GM06990 (cell line): Measurements from ENCODE around the gene RPSA.

Source experiments
- DNase-seq: peaks from one replicate; pipeline ENCODE4 v3.0.0-alpha.2; 2011; ENCODE audit not compliant: insufficient read length; ENCODE audit errors: extremely low read depth
- H3K27me3 ChIP-seq: replicated peaks from 2 replicates; pipeline ENCODE4 v1.6.0; 2011; ENCODE audit warnings: low read length; ENCODE audit not compliant: control insufficient read depth, insufficient read depth
- H3K36me3 ChIP-seq: 2 replicates; pipeline ENCODE4 v1.5.1; 2011; ENCODE audit warnings: low read length; ENCODE audit not compliant: control insufficient read depth, insufficient read depth
- H3K4me3 ChIP-seq: replicated peaks from 2 replicates; pipeline ENCODE4 v1.5.1; 2011; ENCODE audit warnings: low read depth, mild to moderate bottlenecking, control low read depth, low read length
- TF ChIP-seq, protein P1 (sequence below): IDR thresholded peaks from 2 replicates; pipeline ENCODE4 v1.5.1; 2011; ENCODE audit warnings: low read length, control low read depth, mild to moderate bottlenecking, inconsistent platforms; ENCODE audit not compliant: insufficient read depth, poor library complexity, severe bottlenecking

RPSA gene

DNA sequence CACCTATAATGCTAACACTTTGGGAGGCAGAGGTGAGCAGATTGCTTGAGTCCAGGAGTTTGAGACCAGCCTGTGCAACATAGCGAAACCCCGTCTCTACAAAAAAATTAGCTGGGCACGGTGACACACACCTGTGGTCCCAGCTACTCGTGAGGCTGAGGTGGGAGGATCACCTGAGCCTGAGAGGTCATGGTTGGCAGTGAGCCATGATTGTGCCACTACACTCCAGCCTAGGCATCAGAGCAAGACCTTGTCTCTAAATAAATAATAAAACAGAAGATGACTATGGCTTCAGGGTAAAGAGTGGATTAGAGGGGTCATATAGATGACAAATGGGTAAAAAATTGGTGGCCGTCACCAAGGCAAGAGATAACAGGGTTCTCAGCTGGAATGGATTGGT lies 20.2 kb upstream of the RPSA start:
- no peak for DNase-seq
- TF ChIP-seq, protein P1, sequence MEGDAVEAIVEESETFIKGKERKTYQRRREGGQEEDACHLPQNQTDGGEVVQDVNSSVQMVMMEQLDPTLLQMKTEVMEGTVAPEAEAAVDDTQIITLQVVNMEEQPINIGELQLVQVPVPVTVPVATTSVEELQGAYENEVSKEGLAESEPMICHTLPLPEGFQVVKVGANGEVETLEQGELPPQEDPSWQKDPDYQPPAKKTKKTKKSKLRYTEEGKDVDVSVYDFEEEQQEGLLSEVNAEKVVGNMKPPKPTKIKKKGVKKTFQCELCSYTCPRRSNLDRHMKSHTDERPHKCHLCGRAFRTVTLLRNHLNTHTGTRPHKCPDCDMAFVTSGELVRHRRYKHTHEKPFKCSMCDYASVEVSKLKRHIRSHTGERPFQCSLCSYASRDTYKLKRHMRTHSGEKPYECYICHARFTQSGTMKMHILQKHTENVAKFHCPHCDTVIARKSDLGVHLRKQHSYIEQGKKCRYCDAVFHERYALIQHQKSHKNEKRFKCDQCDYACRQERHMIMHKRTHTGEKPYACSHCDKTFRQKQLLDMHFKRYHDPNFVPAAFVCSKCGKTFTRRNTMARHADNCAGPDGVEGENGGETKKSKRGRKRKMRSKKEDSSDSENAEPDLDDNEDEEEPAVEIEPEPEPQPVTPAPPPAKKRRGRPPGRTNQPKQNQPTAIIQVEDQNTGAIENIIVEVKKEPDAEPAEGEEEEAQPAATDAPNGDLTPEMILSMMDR = no peak
- H3K36me3 ChIP-seq = peaks cover 2% of the 10 kb centered on the region

DNA sequence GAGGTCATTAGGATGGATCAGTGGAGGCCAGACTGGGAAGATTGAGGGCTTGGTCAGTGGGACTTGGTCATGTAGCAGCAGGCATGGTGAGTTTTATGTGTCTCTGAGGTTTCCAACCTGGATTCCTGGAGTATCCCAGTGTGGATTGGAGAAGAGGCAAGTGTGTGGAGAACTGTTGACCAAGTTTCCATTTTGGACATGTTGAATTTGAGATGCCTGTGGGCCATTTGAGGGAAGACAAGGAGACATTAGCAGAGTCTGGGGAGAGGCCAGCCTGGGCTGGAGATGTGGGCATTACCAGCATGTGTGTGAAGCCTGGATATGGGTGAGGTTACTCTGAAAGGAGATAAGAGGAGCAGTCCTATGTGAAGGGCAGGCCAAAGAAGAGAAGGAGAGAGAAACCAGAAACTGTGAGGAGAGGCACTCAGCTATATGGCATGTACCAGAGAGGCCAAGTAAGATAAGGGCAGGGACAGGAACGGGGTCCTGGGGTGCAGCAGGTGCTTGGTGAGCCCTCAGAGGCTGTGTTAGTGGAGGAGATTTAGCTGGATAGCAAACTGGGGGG lies 19.0 kb upstream of the RPSA start:
- TF ChIP-seq, protein P1 = no peak
- Histone ChIP-seq H3K36me3 (peaks cover 7% of the 10 kb centered on the region), H3K27me3 (no peaks in the 10 kb centered on the region), H3K4me3 (no peak overlapping the region)
- no peak for DNase-seq

More for the DNA sequence above, 20.2 kb upstream of the RPSA start:
- Histone ChIP-seq H3K27me3 (no peaks in the 10 kb centered on the region), H3K4me3 (no peak overlapping the region)

DNA sequence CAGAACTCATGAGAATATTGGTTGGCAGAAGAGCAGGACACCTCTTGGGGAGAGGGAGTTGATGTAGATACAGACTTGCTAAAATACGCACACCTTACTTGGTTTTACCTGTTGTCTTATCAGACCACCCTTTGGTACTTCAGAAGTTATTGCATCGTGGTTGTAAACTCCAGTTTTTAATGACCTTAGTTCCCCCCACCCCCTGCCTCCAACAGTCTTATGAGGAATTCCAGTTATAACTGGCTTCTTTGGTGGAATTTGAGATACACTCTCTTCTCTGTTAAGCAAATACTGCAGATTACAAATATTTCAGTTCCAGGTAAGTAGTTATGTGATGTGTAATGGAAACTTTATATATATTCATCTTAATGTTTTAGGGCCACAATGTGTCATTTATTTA lies 18.4 kb upstream of the RPSA start:
- Histone ChIP-seq H3K36me3 (peaks cover 8% of the 10 kb centered on the region), H3K4me3 (no peak overlapping the region), H3K27me3 (no peaks in the 10 kb centered on the region)
- DNase-seq = no peak
- TF ChIP-seq, protein P1 = no peak

DNA sequence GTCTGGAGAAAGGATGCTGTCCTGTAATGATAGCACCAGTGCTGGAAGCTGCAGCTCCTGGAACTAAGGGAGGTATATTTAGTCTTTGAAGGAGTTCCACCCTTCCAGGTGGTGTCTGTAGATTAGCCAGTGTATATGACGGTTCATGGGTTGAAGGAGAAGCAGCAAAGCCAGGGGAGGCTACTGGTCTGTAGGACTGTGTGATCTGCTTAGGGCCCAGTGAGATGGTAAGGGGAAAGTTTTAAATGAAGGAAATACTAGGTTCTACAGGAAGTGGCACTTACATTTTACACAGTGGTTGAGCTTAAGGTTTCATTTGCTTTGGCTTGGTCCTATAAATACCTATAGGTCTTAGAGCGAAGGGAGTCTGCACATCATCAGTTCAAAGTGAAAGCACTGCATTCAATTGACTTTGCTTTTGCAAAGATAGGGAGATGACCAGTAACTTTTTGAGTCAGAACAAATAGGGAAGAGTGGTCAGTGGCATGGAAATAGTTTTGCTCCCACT lies 17.7 kb upstream of the RPSA start:
- no peaks in the 10 kb centered on the region for H3K27me3 ChIP-seq
- peak overlapping the region; percentile 20 for H3K4me3 ChIP-seq
- TF ChIP-seq, protein P1 = no peak
- H3K36me3 ChIP-seq = peaks cover 8% of the 10 kb centered on the region
- peak; percentile 62 for DNase-seq

DNA sequence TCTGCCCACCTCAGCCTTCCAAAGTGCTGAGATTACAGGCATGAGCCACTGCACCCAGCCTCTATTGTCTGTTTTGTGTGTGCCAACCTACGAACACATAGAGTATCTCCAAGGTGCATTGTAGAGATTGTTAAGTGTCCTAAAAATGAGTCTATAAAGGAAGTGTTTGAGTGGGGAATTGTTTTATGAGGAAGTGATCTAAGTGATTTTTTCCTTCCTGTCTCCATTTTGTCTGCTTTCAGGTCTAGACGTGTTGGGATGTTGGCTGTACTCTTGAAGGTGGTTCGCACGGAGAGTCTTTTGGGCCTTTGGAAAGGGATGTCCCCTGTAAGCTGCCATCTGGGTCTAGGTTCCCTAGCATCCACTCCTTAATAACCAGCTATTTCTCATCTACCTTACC lies 16.3 kb upstream of the RPSA start:
- Histone ChIP-seq H3K36me3 (peaks cover 8% of the 10 kb centered on the region), H3K4me3 (no peak overlapping the region), H3K27me3 (no peaks in the 10 kb centered on the region)
- TF ChIP-seq, protein P1 = no peak
- DNase-seq = no peak

DNA sequence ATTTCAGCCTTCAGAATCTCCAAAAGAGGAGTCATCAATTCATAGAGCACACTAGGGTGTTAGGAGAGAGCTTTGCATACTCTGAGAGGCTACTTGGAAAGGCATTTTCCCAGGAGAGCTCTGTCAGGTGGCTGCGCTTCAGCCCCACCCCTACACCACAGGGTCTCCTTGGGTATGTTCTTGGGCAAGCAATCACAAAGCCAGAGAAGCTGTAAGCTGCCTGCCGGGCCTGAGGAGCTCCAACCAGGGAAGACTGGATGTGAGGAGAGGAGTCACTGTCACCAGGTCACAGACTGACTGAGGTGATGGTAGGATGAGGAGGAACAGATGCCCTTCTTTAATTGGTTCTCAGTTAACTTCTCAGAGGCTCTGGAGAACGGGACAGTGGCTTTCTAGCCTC lies 9.8 kb upstream of the RPSA start:
- peaks cover 16% of the 10 kb centered on the region for H3K36me3 ChIP-seq
- no peak overlapping the region for H3K4me3 ChIP-seq
- TF ChIP-seq, protein P1 = no peak
- DNase-seq = no peak
- H3K27me3 ChIP-seq = no peaks in the 10 kb centered on the region
